Frontal cortex (tissue), 4 donors: Measurements from ENCODE around the gene FAM177B. TPM values are rescaled to one million over a fixed set of nuclear protein-coding genes. Genes with fewer than 3 reads are reported as not detected.
"Not testable (repeated sequence)": the region's sequence is repeated elsewhere in the genome, so short reads cannot be mapped to it uniquely, and the experiment has no call there.

Source experiments
- DNase-seq, 2 donors: peaks; one replicate each; pipeline ENCODE4 v3.0.0; 2012; ENCODE audit warnings: low spot score in 2 of 2
- FAIRE-seq: peaks from 2 replicates; lab custom pipeline; 2012; peaks lifted over from hg19 to GRCh38; lab: Jason Lieb, UNC
- total RNA-seq: library from RNA; depleted of rRNA; stranded (reverse); fragments of >200 nt; gene quantifications from one replicate; pipeline ENCODE4 v1.2.3, GENCODE V29; 2014
- donor health status: control.
- donor health status: control.
- donor health status: control.

The FAM177B gene
- total RNA-seq, 1 donor from 2014 or later: not detected

- no peak for DNase-seq
- no peak for FAIRE-seq
Observed at GRCh38 chr1:222736470-222736869, 532 bp upstream of the FAM177B start.

- FAIRE-seq (no peak), DNase-seq (no peak)
Observed at GRCh38 chr1:222739465-222739864, 2.5 kb downstream of the FAM177B start.

GRCh38 chr1:222739929-222740328 is 2.9 kb downstream of the FAM177B start:
- FAIRE-seq (no peak), DNase-seq (no peak)

GRCh38 chr1:222741630-222742457 is 4.8 kb downstream of the FAM177B start:
- not testable (repeated sequence) for FAIRE-seq

GRCh38 chr1:222749927-222750326 is 12.9 kb downstream of the FAM177B start:
- FAIRE-seq (no peak), DNase-seq (peak in 1 of 2 donors; percentile 8)

More at GRCh38 chr1:222741630-222742457, 4.8 kb downstream of the FAM177B start:
- not testable (repeated sequence) for DNase-seq

GRCh38 chr1:222750651-222751050 is 13.6 kb downstream of the FAM177B start:
- FAIRE-seq (no peak), DNase-seq (no peak)

GRCh38 chr1:222751255-222751654 is 14.3 kb downstream of the FAM177B start:
- DNase-seq: no peak
- no peak for FAIRE-seq

- FAIRE-seq (no peak), DNase-seq (no peak)
Observed at GRCh38 chr1:222754366-222755139, 17.6 kb downstream of the FAM177B start.

GRCh38 chr1:222757646-222758268 is 20.8 kb downstream of the FAM177B start:
- DNase-seq: no peak

GRCh38 chr1:222759451-222760035 is 22.5 kb downstream of the FAM177B start:
- DNase-seq (no peak), FAIRE-seq (no peak)

More at GRCh38 chr1:222757646-222758268, 20.8 kb downstream of the FAM177B start:
- no peak for FAIRE-seq

- DNase-seq (no peak), FAIRE-seq (no peak)
Observed at GRCh38 chr1:222761083-222761482, 24.1 kb downstream of the FAM177B start.

- not testable (repeated sequence) for FAIRE-seq, DNase-seq
Observed at GRCh38 chr1:222762178-222762577, 25.2 kb downstream of the FAM177B start.

GRCh38 chr1:222767152-222767571 is 30.2 kb downstream of the FAM177B start:
- FAIRE-seq (no peak), DNase-seq (no peak)

- DNase-seq (no peak), FAIRE-seq (no peak)
Observed at GRCh38 chr1:222768592-222768991, 31.6 kb downstream of the FAM177B start.

GRCh38 chr1:222769181-222769580 is 32.2 kb downstream of the FAM177B start:
- FAIRE-seq: no peak
- DNase-seq: no peak

GRCh38 chr1:222769971-222770620 is 33.1 kb downstream of the FAM177B start:
- no peak for DNase-seq
- no peak for FAIRE-seq

GRCh38 chr1:222772996-222773379 is 36.0 kb downstream of the FAM177B start:
- FAIRE-seq (no peak), DNase-seq (no peak)

GRCh38 chr1:222777463-222777862 is 40.5 kb downstream of the FAM177B start:
- DNase-seq (no peak), FAIRE-seq (no peak)

- DNase-seq (no peak), FAIRE-seq (no peak)
Observed at GRCh38 chr1:222777977-222778376, 41.0 kb downstream of the FAM177B start.

GRCh38 chr1:222781251-222781650 is 44.2 kb downstream of the FAM177B start:
- no peak for DNase-seq
- FAIRE-seq: no peak
